Stimulated activated CD4-positive, alpha-beta T cell treated with anti-CD3 and anti-CD28 coated beads, Interleukin-15, amount 100 ng/mL, for 1 hour (primary cell): ENCODE results near the gene IL1R1.

Source experiments
- DNase-seq, 2 donors: peaks; one replicate each; pipeline ENCODE4 v3.0.0-alpha.2; 2020; ENCODE audit warnings: low read depth in 1 of 2, low spot score in 1 of 2

Gene IL1R1

DNA sequence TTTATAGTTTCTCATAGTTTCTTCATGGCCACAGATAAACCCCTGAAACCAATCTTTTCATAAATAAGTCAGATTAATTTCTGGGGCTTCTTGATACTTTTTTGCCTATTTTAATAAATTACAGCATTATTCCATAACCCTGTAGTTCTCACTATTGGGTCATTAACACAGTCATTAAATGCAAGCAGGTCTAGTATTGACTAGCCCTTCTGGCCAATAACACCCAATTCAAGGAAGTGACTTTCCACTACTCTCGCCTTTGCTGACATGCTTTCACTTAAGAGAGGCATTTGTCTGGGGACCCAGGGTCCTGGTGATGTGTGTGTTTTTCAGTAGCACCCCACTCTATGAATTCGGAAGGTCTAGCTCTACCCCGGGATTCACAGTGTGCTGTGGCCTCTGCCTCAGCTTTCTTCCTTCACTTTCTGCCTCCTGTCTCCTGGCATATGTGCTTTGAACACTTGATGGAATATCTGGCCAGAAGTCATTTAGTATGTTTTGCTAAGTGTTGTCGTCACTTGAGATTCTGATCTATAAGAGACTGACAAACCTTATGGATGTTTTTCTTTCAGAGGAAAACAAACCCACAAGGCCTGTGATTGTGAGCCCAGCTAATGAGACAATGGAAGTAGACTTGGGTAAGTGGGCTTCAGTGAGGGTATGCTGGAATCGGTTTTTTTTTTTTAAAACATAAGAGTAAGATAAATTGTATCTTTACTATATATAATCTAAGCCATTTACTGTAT lies 25.7 kb downstream of the IL1R1 start:
- DNase-seq = no peak

- DNase-seq = no peak
Observed at GRCh38 chr2:102171946-102172345, 29.4 kb downstream of the IL1R1 start.

GRCh38 chr2:102172745-102173144 lies 30.2 kb downstream of the IL1R1 start:
- DNase-seq = no peak

GRCh38 chr2:102176172-102176571 lies 33.6 kb downstream of the IL1R1 start:
- DNase-seq = no peak

DNA sequence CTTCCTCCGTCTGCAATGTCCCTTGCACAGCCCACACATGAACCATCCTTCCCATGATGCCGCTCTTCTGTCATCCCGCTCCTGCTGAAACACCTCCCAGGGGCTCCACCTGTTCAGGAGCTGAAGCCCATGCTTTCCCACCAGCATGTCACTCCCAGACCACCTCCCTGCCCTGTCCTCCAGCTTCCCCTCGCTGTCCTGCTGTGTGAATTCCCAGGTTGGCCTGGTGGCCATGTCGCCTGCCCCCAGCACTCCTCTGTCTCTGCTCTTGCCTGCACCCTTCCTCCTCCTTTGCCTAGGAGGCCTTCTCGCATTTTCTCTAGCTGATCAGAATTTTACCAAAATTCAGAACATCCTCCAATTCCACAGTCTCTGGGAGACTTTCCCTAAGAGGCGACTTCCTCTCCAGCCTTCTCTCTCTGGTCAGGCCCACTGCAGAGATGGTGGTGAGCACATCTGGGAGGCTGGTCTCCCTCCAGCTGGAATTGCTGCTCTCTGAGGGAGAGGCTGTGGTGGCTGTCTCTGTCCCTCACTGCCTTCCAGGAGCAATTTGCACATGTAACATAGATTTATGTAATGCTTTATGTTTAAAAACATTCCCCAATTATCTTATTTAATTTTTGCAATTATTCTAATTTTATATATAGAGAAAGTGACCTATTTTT lies 35.4 kb downstream of the IL1R1 start:
- no peak for DNase-seq

GRCh38 chr2:102179061-102179460 lies 36.5 kb downstream of the IL1R1 start:
- no peak for DNase-seq

GRCh38 chr2:102179788-102180686 lies 37.5 kb downstream of the IL1R1 start:
- DNase-seq = no peak

DNA sequence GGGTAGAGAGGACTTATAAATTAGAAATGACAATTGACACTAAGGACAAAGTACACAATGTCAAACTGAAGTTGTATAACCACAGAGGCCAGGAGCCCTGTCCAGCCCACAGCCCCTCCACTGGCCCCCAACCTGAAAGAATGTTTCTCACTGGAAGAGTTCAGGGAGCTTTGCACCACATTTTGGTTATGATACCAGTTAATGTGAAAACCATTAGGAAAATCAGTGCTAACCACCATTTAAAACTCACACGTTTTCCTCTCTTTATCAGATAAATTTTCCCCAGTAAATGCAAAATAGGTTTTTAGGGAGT lies 38.1 kb downstream of the IL1R1 start:
- no peak for DNase-seq

- DNase-seq = no peak
Observed at GRCh38 chr2:102181376-102181775, 38.8 kb downstream of the IL1R1 start.

DNA sequence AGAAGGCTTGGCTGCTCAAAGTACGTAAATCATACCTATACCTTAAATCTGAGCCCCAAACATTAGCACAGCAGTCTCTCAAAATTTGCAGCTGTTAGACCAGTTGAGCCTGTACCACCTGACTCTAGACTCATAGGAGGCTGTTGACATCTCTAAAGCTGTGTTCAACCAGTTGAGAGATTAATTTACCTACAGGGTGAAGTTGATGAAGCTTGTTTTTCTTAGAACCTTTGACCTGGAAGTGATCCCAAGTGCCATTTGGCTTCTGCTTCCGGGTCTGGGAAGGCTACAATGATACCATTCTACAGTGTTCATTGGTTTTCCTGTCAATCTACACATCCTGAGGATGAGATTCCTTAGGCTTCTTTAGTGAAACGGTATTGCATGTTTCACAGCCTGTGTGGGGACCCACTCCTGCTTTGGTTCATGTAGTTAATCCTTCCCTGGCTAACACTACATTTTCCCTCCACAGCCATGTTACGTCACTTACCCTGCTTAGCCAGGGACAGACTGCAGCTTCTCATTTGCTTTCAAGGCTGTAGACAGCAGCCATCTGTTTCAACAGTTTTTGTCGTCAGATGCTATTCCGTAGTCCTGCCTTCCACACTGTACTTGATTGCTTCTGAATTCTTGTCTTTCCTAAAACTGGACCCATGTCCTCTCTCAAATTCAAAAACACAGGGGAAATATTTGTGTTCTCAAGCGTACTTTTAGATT lies 39.5 kb downstream of the IL1R1 start:
- DNase-seq = no peak

DNA sequence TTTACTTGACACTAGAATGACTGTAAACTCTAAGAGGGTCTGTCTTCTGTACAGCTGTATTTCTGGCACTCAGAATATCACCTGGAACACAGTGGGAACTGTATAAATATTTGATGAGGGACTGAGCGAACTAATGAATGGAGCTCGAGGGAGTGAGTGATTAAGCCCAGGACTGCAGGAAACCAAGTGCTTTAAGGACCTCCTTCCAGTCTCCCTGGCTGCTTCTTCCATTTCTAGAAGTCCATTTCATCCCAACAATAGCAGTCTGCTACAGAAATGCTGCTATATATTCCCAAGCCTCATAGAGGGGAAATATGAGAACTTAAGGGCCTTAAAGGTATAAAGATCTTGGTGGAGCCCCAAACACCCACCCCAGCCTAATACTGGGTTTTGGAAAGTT lies 41.5 kb downstream of the IL1R1 start:
- no peak for DNase-seq

GRCh38 chr2:102184568-102184967 lies 42.0 kb downstream of the IL1R1 start:
- no peak for DNase-seq

DNA sequence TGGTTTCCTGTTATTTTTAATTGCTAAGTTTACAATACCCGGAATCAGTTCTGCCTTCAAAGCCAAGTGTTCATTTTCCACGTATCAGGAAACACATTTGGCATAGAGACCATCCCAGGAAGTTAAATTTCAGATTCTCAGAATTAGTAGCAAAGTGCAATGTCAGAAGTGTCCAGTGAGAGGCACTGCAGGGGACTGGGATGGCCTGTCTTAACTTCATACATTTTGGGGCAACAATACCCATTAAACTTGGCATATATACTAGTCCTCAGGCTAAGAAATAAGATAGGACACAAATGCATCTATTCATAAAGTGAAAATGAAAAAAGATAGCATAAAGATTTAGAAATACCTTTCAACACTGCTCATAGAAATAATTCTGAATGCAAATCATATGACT lies 42.8 kb downstream of the IL1R1 start:
- no peak for DNase-seq

- peak in 1 of 2 donors; percentile 8 for DNase-seq
Observed at GRCh38 chr2:102186791-102187495, 44.4 kb downstream of the IL1R1 start, which contains the start of gene IL1RL2. Gene IL1RL2, plus strand, starts transcription at chr2:102187023. Its CDS starts 845 bp downstream, at chr2:102187868.

DNA sequence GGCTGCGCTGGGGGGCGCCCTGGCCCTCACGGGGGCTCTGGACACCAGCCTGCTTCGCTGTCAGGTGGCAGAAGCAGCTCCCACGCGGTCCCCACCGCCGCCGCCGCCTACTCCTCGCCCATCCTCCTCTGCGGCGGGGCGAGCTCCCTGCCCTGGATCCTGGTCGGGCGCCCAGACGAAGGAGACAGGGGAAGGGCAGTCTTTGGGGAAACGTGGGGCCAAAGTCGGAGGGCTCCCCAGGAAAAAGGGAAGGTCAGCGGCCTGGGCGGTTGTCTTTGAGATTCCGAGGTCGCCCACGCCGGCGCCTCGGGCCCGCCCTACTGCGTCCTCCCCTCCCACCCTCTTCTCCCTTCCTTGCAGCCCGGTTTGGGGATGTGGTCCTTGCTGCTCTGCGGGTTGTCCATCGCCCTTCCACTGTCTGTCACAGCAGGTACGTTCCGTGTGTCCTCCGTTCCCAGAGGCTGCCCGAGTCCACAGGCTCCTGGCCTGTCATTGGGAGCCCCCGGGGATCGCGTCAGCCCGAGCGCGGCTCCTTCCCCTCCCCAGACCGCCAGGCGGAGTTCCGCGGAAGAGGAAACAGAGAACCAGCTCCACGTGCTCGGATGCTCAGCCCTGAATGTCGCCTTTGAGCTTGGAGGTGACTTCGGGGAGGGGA lies 45.1 kb downstream of the IL1R1 start:
- peak; percentile 5 to 49 for DNase-seq

DNA sequence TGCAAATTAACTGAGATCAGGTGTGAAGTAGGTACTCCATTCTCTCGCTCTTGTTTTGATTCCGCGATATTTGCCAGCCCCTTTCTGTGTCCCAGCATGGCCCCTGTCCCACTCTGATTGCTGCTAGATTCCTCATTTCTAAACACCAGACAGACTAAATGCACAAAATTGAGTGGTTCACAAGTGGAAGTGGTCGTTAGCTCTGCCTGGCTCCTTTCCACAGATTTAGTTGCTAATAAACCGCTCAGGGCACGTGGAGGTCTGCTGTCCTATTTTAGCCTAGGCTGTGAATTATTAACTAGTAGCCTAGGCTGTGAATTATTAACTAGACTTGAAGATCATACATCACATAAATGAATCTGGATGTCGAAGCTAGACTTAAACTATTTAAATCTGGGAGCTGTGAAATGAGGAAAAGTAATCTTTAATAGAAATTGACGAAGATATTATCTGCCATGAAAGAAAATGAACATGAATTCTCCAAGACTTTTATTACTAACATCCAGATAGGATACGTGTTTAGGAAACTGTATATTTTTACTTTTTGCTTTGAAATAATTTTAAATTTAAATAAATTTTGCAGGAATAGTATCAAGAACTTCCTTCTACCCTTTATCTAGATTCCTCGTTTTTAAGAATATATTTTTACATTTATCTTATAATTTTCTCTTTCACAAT lies 48.0 kb downstream of the IL1R1 start:
- no peak for DNase-seq

DNA sequence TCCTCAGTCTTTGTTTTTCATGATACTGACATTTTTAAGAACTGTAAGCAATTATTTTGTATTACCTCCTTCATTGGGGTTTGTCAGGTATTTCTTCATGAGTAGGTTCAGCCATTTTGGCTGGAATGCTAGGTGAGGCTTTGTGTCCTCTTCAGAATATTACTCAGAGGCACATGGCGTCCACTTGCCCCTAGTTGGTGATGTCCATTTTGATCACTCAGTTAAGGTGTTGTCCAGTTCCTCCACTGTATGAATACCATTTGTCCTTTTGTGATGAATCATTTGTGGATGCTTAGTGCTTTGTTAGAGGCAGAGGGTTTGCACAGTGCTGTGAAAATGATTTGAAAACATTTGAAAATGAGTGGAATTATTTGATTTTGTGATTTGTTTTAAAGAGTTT lies 49.0 kb downstream of the IL1R1 start:
- no peak for DNase-seq

GRCh38 chr2:102193074-102193473 lies 50.5 kb downstream of the IL1R1 start:
- DNase-seq = no peak

DNA sequence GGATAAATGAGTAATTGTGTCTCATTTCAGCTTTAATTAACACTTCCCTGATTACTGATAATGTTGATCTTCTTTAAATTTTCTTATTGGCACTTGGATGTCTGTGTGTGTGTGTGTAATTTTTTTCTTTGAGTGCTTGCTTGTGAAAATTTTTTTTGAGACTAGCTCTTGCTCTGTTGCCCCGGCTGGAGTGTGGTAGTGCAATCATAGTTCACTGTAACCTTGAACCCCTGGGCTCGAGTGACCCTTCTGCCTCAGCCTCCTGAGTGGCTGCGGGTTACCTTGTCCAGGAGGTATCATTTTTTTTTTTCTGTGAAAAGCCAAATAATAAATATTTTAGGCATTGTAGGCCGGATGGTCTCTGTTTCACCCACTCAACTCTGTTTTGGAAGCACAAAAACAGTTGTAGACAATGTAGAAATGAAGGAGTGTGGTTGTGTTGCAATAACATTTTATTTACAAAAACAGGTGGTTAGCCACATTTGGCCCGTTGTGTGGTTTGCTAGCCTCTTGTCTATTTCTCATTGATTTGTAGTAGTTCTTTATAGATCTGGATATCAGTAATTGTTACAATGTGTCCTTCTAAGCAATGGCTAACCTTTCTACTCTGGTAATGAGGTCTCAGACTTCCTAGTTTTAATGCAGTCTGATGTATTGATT lies 52.2 kb downstream of the IL1R1 start:
- DNase-seq = no peak
